HG02798 (cell line): Measurements from ENCODE around the gene TMEM174.

Source experiments
- ATAC-seq: cut with Tn5 transposase; IDR thresholded peaks from one replicate; pipeline ENCODE4 v1.9.1; 2021; ENCODE audit warnings: mild to moderate bottlenecking; ENCODE audit not compliant: unreplicated experiment, poor library complexity

Gene TMEM174

GRCh38 chr5:73172951-73173350 lies at the start of gene TMEM174:
TMEM174 (plus strand) TSS chr5:73173193; CDS start chr5:73173244, 51 bp downstream.
- no peak for ATAC-seq

- no peak for ATAC-seq
These were observed 47.7 kb upstream of the TMEM174 start for GRCh38 chr5:73125289-73125688.

GRCh38 chr5:73126381-73126780 lies 46.6 kb upstream of the TMEM174 start:
- ATAC-seq: no peak

DNA sequence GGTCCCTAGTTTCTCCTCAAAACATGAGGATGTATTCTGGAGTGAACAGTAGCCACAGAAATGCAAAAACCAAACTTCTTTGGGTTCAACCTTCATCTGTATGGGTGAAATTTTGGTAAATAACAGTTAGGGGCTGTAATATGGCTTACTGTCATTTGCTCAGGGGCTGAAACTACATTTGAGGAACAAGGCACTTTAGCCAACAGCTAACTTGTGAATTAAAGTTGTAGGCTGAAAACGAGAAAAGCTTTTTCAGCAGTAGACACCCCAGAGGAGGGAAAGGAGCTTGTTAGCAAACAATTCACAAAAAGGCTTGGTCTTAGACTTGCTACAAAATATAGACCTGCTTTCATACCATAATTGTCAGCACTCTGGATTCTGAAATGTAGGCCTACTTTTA lies 46.0 kb upstream of the TMEM174 start:
- ATAC-seq: no peak

GRCh38 chr5:73129143-73129542 lies 43.9 kb upstream of the TMEM174 start:
- no peak for ATAC-seq

- ATAC-seq: no peak
These were observed 42.2 kb upstream of the TMEM174 start for GRCh38 chr5:73130811-73131210.

DNA sequence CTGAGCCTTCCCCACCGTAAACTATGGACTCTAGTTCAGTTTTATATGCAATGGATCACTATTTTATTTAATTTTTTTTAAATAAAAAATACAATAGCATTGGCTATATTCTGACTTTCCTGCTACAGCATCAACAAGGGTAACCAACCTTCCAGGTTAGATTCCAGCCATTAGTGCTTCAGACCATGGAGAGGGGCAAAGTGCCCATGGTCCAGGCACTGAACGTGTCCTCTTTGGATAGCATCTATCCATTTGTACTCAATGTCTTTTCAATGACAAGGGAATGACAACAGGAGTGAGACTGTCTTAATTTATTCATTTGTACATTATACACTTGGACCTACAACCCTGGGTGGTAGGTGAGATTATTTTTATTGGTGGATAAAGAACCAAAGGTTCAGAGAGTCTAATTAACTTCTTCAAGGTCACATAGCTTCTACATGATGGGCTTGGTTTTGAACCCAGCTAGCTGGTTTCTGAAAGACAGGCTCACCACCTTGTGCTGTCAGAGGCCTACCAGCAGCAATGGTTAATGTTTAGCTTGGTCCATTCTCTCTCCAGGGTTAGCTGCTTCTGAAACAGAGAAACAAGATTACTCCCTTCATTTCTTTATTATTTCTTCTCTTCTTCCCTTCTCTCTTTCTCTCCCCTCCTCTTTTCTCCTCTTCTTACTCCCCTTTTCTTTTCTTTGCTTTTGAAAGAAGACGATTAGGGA lies 41.1 kb upstream of the TMEM174 start:
- ATAC-seq: no peak

DNA sequence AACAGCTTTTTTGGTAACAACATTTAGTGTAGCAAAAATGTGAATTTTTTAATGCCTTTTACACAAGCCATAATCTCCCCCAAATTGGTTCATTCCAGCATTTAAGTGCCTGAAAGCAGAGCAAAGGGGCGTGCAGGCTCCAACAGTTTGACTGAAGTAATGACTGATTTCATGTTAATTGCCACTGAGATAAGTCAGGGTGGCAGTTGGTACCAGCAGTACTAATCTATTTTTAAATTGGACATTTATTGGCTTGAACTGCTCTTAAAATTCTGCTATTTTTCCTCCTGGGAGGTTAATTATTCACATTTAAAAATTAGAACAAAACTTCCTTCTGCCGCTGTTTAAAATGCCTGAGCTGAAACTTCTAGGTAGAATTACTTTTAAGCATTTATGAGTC lies 40.2 kb upstream of the TMEM174 start:
- no peak for ATAC-seq

DNA sequence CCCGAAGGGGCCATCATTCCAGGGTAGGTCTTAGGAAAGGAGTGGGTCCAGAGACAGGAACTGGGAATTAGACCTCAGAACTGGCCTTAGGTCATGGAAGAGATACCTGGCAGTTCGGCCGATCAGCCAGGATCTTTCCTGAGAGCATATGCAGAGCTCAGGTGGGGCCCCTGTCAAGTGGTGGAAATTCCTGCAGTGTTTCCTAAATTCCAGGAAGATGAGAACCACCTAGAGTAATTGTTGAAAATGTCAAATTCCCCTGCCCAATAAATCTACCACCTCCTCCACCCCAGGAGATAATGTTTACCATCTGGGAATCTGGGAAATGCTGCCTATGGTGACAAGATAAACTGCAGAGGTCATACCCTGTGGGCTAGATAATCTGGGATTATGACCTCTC lies 38.0 kb upstream of the TMEM174 start:
- no peak for ATAC-seq

DNA sequence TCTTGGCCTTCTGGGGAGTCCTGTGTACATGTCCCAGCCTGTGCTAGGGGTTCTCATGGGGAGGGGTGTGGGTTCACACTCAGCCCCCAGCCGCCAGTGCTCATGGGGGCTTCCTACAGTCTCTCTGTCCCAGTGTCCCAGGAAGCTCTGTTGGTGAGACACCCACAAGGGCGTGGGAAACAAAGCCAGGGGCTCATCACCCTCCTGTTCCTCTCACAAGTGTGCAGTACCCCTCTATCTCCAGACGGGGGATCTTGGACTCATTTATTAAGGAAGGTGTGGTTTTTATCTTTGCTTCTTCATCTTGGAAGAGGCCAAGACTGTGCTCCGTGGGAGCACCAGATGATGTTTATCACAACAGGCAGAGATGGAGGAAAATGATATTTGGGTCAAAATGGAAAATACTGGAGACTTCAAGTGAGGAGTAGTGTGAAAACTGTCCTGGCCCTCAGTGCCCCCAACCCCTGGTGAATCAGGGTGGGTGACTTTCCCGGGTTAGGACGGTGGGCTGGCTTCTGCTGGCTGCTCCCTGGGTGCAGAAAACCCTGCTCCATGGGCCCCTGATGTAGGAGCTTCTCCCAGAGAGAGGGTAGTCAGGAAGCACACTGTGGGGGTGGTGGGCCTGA lies 37.5 kb upstream of the TMEM174 start:
- no peak for ATAC-seq

DNA sequence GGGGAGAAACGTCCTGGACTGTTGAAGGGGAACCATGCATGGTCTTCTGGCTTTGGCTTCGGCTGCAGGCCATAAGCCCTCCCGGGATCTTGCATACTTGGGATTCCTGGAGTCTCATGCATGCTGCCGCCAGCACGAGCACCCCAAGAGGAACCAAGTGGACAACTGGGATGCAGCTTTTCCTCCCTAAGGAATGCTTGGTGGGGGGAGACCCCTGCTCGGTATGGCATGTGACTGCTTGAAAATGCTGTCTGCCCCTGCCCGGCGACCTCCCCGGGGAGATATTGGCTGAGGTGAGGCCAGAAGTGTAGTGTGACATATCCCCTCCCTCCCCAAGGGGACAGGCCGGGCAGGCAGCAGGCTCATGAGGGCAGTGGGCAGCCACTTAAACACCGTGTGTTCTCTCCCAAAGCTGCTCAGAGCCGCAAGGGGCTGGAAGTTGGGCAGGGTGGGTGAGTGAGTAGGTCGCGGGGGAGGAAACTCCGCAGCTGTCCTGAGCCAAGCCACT lies 36.9 kb upstream of the TMEM174 start:
- no peak for ATAC-seq

DNA sequence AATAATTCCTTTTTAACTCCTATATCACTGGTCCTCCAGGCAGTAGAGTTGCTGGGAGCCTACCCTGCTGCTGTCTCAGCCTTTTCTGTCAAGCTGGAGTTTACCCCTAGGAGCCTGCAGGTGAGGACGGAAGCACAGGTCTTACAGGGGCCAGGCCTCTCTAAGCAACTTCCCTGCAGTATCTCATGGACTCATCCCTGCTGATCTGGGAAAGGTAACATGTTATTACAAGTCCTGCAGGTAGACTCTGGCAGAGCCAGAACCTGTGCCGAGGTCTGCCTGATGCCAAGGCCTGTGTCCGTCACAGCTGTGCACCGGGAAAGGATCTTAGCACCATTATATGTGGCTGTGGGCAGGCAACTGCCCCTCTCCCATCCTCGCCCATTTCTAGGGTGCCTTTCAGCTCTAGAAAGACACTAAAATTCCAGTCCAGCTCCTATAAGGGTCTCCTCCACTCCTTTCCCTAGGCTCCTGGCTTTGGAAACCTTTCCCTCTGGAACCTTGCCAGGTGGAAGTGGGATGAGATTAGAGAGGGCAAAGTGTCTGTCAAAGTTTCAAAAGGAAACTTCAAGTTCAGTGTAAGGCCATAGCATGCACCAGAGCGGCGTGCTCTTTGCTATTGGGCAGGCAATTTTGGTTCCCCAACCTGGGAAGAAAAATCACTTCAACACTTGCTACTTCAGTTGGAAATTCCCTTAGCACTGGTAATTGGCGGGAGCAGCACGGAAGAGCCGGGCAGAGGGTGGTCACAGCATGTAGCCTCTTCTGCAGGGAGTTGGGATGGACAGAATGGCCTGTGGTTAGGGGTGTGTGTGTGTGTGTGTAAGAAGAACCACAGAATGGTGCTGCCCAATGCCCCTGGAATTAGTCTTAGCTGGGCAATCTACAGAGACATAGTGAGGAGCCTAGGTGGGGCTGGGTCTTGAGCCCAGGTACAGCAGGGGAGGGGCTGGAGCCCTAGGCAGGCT lies 35.1 kb upstream of the TMEM174 start:
- ATAC-seq: no peak

DNA sequence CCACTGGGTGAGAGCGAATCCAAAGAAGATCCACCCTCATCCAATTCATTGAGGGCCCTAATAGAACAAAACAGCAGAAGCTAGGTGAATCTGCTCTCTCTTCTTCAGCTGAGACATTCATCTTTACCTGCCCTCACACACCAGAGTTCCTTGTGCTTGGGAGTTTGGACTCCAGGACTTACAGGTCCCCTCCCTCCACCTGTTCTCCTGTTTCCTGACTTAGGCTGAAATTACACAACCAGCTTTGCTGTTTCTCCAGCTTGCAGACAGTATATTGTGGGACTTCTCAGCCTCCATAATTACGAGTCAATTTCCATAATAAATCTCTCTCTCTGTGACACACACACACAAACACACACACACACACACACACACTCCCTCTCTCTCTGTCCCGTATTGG lies 33.5 kb upstream of the TMEM174 start:
- no peak for ATAC-seq

- ATAC-seq: no peak
These were observed 32.2 kb upstream of the TMEM174 start for GRCh38 chr5:73140801-73141200.

GRCh38 chr5:73142035-73142434 lies 31.0 kb upstream of the TMEM174 start:
- no peak for ATAC-seq

- no peak for ATAC-seq
These were observed 29.3 kb upstream of the TMEM174 start for GRCh38 chr5:73143716-73144115.

DNA sequence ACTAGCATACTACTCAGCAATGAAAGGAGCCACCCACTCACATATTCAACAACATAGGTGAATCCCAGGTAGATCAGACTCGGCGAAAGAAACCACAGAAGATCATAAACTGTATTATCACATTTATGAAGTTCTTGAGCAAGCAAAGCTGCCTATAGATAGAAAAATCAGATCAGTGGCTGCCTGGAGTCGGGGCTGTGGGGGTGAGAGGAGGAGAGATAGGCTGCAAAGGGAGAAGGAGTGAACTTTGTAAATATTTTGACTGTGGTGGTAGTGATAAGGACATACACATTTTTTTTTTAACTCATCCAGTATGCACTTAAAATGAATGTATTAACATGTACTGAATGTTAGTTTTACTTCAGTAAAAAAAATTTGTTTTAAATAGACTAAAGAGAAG lies 23.5 kb upstream of the TMEM174 start:
- ATAC-seq: no peak

DNA sequence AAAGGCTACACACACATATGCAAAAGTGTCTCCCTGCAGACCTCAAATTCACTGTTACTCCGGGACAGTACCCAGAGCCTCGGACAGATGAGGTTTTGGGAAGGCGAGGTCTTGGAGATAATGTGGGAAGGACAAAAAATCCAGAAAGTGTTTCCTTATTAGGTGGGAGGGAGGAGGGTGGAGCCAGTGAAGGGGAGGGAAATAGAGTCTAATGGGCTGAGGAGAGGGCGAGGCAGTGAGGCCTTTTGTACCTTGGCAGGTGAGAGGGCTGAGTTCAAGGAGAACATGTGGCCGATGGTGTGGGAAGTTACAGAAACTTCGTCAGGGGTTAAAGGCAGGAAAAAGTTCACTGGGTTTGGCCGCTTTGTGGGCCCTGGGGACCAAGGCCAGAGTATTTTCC lies 22.1 kb upstream of the TMEM174 start:
- no peak for ATAC-seq

GRCh38 chr5:73151766-73152410 lies 21.1 kb upstream of the TMEM174 start:
- ATAC-seq: no peak
